Measurements from ENCODE around the gene TBC1D13.
"Not testable (repeated sequence)": the region's sequence is repeated elsewhere in the genome, so short reads cannot be mapped to it uniquely, and the experiment has no call there.

TBC1D13 gene, protein sequence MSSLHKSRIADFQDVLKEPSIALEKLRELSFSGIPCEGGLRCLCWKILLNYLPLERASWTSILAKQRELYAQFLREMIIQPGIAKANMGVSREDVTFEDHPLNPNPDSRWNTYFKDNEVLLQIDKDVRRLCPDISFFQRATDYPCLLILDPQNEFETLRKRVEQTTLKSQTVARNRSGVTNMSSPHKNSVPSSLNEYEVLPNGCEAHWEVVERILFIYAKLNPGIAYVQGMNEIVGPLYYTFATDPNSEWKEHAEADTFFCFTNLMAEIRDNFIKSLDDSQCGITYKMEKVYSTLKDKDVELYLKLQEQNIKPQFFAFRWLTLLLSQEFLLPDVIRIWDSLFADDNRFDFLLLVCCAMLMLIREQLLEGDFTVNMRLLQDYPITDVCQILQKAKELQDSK

DNA sequence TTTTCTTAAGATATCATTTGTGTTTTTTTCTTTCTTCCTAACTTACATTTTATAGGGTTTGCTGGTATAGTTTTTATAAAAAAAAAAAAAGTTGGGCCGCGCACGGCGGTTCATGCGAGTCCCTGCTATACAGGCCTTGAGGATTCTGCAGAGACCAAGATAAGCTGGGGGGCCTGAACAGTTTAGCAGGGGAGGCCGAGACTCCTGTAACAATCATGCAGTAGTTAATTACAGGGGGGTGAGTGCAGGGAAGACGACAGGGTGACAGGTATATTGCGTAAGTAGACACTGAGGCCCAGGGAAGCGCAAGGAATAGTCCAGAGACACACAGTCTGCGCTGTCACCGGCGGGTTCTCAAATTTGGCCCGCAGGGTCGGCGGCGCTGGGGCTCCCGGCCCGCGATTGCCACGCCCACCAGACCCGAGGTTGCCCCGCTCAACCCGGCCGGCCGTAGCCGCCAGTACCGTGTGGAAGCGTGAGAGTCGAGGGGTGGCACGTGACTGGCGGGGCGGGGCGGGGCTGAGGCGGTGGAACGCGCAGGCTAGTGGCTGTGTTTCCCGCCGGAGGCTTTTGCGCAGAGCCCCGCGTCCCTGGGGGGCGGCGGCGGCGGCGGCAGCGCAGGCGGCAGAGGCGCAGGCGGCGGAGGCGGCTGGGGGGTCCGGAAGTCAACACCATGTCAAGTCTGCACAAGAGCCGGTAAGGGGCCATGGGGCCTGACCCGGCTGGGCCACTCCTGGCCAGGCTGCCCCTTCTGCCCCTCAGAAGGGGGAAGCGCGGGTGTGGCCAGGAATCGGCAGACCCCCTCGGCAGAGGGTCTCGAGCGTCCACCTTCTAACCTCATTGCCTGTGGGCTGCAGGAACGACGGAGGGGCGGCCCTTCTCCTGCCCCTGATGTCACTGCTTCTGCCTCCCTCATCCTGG is at the start of gene TBC1D13:
Gene TBC1D13, plus strand, starts transcription at position 573 of the 921 bp plus-strand sequence. Its CDS starts 101 bp downstream, at position 674.
- peak; percentile 92 for DNase-seq

DNA sequence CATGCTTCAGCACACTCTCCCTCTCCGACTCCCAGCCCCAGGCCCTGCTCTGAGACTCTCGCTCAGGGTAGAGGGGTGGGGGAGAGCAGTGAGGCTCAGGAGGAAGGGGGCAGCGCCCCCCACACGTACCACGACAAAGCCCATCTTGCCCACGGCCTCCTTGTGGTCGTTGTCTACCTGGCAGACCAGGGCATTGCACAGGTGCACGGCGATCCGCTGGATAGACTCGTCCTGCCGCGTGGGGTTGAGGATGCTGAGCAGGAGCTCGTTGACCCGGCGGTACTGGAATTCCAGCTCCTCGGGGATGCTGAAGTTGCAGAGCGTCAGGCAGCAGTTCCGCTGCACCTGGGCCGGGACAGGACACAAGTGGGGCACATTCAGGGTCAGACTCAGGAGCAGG is 44.7 kb upstream of the TBC1D13 start:
- no peak for DNase-seq

DNA sequence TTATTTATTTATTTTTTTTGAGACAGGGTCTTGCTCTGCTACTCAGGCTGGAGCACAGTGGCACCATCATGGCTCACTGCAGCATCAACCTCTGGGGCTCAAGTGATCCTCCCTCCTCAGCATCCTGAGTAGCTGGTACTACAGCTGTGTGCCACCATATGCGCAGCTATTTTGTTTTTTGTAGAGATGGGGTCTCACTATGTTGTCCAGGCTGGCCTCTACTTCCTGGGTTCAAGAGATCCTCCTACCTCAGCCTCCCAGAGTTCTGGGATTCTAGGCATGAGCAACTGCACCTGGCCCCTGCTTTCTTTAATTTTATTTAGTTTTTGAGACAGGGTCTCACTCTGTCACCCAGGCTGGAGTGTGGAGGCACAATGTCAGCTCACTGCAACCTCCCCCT is 43.6 kb upstream of the TBC1D13 start:
- no peak for DNase-seq

DNA sequence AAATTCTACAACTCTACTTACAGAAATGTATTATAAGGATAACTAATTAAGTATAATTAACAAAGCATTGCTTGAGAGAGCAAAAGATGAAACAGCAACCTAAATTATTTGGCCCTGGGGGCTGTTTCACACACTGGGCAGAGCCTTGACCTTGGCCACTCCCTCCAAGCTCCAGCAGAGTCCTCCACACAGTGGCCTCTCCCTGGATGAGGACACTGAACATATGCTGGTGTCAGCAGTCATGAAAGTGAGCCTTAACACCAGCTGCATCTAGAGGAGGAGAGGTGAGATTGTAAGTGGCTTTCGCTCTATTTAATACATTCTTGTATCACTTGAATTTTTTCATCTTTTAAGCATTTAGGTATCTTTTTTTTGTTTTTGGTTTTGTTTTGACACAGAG is 39.8 kb upstream of the TBC1D13 start:
- no peak for DNase-seq

DNA sequence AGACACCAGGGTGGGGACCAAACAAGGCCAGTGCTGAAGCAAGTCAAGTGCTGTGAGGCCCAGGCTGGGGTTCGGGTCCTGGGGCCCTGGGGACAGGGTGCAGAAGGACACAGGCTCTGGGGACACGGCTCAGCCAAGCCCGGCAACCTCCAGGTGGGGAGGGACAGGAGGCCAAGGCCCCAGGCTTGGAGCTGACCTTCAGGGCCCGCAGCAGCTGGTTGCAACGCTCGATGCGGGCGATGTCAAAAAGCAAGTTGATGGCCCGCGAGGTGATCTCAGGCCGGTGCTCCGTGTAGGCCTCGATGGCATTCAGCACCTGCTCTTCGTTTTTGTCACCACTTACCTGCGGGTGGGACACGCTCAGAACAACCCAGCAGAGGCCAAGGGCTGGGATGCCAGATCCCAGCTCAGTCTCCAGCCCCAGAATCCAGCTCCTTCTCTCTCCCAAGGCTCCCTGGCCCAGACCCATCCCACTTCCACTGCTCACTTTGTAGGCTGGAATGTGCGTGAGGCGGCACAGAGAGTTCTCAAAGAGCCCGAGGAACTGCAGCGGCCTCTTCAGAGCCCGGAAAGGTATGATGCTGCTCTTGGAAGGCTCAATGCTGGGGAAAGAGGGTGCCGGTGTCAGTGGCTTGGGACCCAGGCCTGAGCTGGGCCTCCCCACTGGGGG is 36.0 kb upstream of the TBC1D13 start:
- no peak for DNase-seq

DNA sequence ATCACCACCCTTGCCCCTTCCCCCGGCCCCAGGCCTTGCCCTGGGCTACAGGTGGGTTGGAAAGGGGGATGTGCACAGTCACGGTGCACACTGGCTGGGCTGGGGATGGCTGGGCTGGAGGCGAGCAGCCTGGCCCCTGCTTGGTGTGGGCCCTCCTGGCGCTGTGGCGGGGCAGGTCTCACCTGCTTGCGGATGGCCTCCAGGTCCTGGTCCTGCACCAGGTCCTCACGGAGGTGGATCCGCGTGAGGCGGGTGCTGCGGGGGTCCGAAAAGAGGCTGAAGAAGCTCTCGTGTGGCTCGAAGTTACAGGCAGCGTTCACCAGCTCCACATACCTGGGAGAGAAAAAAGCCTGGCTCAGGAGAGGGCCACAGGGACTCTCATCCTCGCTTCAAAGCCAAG is 33.4 kb upstream of the TBC1D13 start:
- DNase-seq: no peak

DNA sequence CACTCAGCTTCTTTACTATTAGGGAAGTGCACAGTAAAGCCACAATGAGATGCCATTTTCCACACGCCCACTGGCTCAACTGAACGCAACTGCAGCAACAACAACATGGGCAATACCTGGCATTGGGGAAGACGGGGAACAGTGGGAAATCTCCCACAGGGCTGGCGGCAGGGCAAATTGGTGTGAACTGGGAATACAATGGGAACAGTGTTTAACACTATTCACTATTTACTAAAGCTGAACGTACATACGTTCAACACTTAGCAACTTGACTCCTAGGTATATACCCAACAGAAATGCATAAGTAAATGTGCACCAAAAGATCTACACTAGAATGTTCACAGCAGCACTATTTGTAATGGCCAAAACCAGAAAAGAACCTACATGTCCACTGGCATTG is 29.5 kb upstream of the TBC1D13 start:
- DNase-seq: no peak

DNA sequence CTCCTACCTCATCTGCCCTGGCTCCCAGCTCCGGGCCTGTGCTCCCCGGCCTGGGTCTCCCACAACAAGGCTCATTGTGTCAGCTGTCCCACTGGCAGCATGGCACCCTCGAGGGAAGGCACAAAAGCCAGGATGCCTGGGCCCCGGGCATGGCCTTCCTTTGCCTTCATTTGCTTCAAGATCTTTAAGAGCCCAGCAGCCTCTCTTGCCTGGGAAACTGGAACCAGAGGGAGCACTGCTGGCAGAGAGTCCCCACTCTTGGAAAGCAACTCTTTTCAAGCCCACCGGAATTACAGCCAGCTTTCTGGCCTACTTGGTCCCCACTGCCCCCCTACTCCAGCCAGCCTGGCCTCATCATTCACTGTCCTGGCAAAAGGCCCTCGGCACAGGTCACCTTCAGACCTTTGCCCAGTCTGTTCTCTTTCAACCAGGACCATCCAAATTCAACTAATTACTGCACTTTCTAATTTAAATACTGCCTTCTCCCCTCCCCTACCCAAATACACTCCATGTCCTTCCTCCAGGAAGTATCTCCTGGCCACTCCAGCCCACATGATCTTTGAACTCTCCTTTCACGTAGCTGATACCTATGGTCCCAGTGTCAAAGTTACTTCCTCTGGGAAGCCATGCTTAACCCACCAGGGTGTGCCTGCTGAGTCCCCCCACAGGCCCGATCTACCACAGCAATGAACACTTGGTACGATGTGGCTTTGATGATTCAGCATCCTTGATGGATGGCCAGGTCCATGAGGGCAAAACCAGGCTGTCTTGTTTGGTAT is 24.2 kb upstream of the TBC1D13 start:
- no peak for DNase-seq

DNA sequence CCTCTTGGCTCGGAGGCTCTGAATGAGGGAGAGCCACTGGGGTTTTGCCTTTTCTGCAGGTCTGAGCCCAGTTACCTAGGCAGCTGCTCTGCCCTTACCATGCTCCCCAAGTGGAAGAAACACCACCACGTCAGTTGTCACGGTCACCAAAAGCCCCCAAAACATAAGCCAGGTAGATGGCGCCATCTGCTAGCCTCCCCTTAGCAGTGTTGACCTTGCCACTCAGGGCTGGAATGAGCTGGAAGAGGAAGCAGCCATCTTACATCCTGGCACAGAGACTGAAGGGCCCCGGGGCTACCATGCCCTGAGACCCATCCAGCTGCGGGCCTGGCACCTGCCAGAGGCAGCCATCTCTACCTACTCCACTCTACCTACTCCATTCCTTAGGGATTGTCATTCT is 22.7 kb upstream of the TBC1D13 start:
- no peak for DNase-seq

DNA sequence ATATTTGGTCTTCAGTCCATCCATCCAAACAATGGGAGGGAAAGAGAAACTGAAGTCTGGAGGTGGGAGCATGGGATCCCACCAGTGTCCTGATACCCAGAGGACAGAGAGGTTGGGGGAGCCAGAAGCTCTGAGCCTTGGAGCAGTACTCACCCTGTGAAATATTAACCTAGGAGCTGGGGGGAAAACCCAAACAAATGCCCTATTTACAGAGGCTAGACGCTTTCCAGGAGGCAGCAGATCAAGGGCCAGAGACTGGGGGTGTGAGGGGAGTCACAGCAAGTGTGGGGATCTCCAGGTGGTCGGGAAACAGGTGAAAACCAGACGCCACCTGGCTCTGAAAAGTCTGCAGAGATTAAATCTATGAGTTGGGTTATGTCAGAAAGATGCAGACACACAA is 21.6 kb upstream of the TBC1D13 start:
- DNase-seq: no peak

DNA sequence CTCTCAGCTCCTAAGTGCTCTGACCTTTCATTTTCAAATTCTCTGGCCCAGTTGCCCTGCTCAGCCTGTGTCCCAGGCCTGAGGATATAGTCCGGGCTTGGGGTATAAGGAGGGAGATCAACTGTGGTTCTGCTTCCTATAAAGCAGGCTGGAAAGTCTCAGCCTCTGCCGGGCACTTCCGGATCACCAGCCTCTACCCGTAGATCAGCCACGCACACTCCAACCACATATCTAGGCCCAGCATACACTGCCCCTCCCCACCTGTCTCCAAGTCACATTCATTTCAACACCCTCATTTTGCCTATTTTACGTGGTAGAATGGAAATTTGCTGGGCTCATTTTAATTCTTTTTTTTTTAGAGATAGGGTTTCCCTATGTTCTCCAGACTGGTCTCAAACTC is 18.4 kb upstream of the TBC1D13 start:
- DNase-seq: no peak

DNA sequence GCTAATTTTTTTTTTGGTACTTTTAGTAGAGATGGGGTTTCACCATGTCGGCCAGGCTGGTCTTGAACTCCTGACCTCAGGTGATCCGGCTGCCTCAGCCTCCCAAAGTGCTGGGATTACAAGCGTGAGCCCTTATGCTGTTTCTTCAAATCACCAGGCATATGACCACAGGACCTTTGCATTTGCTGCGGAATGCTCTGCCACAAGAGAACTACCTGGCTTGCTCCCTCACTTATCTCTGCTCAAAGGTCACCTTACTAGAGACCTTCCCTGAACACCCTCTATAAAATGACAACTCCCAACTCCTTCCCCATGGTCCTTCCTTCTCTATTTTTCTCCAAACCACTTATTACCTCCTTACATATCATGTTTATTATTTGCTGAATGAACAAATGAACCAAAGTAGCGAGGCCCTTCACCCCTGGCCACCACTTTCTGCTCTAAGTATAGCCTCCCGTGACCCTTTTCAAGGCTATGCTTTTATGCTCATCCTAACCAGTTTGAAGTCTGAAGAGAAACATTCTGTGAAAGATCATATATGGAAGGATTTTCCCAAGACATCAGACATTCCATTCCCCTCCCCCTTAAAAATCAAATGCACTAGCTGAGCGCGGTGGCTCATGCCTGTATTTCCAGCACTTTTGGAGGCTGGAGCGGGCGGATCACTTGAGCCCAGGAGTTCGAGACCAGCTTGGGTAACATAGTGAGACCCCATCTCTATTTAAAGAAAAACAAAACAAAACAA is 16.6 kb upstream of the TBC1D13 start:
- DNase-seq: no peak

DNA sequence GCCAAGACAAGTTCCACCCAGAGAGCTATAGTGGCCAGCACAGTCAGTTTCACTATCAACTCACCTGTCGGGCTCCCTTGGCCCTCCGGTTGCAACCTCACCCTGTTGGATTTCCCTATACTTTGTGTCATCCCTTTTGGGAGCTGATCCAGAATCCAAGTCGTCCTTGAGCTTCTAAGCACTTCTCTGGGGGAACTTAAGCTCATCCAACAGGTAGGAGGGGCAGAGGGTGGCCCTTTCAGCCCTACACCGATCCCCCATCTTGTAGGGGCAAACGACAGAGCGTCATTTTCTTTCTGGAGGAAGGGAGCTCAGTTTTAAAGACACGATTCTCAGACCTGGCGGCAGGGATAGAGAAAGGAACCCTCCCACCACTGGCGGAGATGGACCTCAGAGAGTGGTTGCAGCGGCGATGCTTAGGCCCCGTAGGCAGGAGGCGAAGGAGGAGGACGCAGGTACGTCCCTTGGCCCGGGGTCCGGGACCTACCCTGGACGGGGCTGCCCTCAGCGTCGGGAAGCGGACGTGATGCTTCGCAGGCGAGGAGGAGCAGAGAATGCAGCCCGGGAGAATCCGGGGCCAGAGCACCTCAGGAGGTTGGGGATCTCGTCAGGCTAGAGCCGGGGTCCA is 15.8 kb upstream of the TBC1D13 start:
- peak; percentile 9 for DNase-seq

DNA sequence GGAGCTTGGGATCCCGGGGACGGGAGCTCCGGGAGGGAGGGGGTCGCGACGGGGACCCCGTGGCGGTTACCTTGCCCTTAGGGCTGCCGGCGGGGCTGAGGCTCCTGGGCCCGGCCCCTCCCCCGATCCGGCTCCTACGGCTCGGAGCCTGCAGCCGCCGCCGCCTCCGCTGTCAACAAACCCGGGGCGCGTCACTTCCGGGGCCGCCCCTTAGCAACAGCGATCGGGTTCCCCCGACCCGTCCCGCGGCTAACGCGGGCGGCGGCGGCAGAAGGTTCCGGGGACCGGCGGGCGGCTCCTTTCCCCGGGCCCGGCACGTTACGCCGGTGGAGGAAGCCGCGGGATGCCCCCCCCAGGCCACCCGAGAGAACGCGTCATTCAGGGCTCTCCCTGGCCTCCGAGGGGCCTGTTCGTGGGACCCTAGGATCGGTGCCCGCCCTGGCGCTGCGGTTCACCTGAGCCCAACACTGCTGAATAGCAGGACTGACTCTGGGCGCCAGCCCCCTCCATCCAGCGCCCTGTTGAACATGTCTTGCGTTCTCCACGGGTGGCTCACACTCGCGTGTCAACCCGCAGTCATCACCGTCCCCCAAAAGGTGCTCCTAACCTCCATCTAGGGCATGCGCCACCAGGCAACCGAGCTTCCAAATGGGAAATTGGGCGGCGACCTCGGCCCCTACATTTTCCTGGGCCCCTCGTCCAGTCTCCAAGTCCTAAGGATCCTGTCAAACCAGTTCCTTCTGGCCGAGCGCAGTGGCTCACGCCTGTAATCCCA is 15.1 kb upstream of the TBC1D13 start, which contains the start of gene ZER1:
Gene ZER1, minus strand, starts transcription at position 183 of the 775 bp plus-strand sequence. CDS start 16,362 bp downstream, outside the sequence.
- peak; percentile 96 for DNase-seq

DNA sequence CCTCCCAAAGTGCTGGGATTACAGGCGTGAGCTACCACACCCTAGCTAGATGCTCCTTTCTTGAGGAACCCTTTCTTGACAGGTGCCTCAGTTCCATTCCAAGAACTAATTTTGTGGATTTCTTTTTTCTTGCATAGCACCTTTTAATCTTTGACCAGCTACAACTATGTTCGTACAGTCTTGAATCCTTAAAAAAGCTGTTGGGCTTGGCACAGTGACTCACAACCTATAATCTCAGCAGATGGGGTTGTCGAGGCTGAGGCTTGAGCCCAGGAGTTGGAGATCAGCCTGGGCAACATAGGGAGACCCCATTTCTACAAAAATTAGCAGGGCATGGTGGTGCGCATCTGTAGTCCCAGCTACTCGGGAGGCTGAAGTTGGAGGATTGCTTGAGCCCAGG is 14.0 kb upstream of the TBC1D13 start:
- DNase-seq: no peak

DNA sequence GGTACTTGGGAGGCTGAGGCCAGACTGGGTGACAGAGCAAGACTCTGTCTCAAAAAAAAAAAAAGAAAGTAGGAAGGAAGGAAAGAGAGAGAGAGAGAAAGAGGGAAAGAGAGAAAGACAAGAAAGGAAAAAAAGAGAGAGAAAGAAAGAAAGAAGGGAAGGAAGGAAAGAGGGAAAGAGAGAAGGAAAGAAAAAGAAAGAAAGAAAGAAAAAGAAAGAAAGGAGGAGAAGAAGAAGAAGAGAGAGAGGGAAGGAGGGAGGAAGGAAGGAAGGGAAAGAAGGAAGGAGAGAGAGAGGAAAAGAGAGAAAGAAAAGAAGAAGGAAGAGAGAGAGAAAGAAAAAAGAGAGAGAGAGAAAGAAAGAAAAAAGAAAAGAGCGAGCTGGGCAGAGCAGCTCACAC is 12.2 kb upstream of the TBC1D13 start:
- DNase-seq: no peak

DNA sequence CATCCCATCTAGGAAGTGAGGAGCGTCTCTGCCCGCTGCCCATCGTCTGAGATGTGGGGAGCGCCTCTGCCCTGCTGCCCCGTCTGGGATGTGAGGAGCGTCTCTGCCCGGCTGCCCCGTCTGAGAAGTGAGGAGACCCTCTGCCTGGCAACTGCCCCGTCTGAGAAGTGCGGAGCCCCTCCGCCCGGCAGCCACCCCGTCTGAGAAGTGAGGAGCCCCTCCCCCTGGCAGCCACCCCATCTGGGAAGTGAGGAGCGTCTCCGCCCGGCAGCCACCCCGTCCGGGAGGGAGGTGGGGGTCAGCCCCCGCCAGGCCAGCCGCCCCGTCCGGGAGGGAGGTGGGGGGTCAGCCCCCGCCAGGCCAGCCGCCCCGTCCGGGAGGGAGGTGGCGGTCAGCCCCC is 7.0 kb upstream of the TBC1D13 start:
- DNase-seq: not testable (repeated sequence)

DNA sequence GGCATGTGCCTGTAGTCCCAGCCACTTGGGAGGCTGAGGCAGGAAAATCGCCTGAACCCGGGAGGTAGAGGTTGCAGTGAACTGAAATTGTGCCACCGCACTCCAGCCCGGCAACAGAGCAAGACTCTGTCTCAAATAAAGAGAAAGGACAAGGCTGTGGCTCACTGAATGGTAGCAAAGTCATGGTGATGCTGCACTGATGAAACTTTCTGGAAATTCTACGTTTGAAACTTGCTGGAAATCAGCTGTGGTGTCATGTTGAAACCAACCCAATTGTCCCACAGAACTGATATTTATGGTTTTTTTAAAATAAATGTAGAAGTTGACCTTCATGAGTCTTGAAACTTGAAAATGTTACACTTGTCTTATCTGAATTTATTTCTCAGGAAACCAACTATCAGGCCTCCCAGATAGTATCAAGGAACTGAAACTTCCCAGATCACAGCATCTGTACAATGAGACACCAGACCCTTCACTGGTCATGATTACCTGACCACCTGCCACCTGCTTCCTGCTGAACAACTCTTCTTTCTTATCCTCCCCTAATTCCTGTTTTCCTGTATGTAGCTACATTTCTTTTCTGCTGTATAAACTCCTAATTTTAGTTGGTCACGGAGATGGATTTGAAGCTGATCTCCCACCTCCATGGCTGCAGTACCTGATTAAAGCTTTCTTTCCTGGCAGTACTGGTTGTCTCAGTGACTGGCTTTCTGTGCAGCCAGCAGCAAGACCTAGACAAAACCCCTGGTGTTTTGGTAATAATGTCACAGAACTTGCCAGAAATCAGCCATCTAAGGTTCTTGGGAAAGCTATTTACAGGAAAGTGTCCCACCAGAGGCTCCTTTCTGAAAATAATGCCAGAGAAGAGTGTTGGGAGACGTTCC is 5.6 kb upstream of the TBC1D13 start:
- no peak for DNase-seq

DNA sequence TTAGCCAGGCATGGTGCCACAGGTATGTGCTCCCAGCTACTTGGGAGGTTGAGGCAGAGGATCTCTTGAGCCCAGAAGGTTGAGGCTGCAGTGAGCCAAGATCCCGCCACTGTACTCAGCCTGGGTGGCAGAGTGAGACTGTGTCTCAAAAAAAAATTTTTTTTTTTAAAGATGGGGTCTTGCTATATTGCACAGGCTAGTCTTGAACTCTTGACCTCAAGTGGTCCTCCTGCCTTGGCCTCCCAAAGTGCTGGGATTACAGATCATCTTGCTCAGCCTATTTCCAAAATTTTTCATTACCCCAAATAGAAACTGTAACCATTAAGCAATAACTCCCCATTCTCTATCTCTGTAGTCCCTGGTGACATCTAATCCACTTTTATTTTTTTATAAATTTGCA is 4.4 kb upstream of the TBC1D13 start:
- DNase-seq: no peak

All from CD4-positive, alpha-beta T cell treated with Interleukin-6 for 4 hours (primary cell).